MCF 10A (cell line): ENCODE measurements around the gene ARHGEF16. TPM values are rescaled to one million over a fixed set of nuclear protein-coding genes. Genes with fewer than 3 reads are reported as not detected.

ENCODE experiments used
- BruUV-seq: library from RNA; stranded (reverse); fragments of 400-500 nt; replicated peaks from 2 replicates; lab custom pipeline; 2021; lab: Mats Ljungman, UMichigan
- CTCF ChIA-PET: fragments of 300-600 bp; sonication (Branson Sonifier 250); formaldehyde crosslinking; extraction: SDS; loops from one replicate; lab custom pipeline; 2021; ENCODE audit warnings: antibody characterized with exemption, inconsistent platforms; lab: Yijun Ruan, JAX
- POLR2A ChIA-PET: fragments of 300-600, 350-650 bp; sonication (Branson Sonifier 250); formaldehyde crosslinking; extraction: SDS; loops from one replicate; lab custom pipeline; 2020; ENCODE audit warnings: antibody characterized with exemption, inconsistent platforms; lab: Yijun Ruan, JAX
- DNase-seq: peaks from one replicate; pipeline ENCODE4 v3.0.0-alpha.2; 2018; ENCODE audit not compliant: unreplicated experiment
- H3K27ac Mint-ChIP-seq: one replicate; pipeline ENCODE4 v1.8.0; 2022; ENCODE audit warnings: mild to moderate bottlenecking, low read depth, mixed read lengths; ENCODE audit not compliant: unreplicated experiment
- H3K27me3 Mint-ChIP-seq: one replicate; pipeline ENCODE4 v1.8.0; 2022; ENCODE audit warnings: mixed read lengths; ENCODE audit not compliant: insufficient read depth, unreplicated experiment
- H3K36me3 Mint-ChIP-seq: one replicate; pipeline ENCODE4 v1.8.0; 2022; ENCODE audit warnings: mild to moderate bottlenecking, moderate library complexity, mixed read lengths; ENCODE audit not compliant: insufficient read depth, unreplicated experiment
- H3K4me1 Mint-ChIP-seq: one replicate; pipeline ENCODE4 v1.8.0; 2022; ENCODE audit warnings: mixed read lengths; ENCODE audit not compliant: insufficient read depth, unreplicated experiment
- H3K4me3 Mint-ChIP-seq: one replicate; pipeline ENCODE4 v1.8.0; 2022; ENCODE audit warnings: mild to moderate bottlenecking, moderate library complexity, mixed read lengths; ENCODE audit not compliant: unreplicated experiment
- H3K9me3 Mint-ChIP-seq: one replicate; pipeline ENCODE4 v1.8.0; 2022; ENCODE audit warnings: mixed read lengths; ENCODE audit not compliant: unreplicated experiment
- intact Hi-C: fragments of 100-400 bp; cut with micrococcal nuclease; formaldehyde crosslinking; loops from 2 replicates; pipeline ENCODE4 v1.14.1; 2022
- total RNA-seq: library from RNA; stranded (reverse); gene quantifications from 2 replicates; pipeline ENCODE4 v1.2.3, GENCODE V29; 2022
- TF ChIP-seq, protein P1 (sequence below): fragments of 200-600 bp; IDR thresholded peaks from one replicate; pipeline ENCODE4 v1.8.0; 2022; ENCODE audit warnings: antibody characterized with exemption, mild to moderate bottlenecking; ENCODE audit not compliant: unreplicated experiment

Gene ARHGEF16
- total RNA-seq, 1 experiment from 2014 or later = 8.6 TPM

DNA sequence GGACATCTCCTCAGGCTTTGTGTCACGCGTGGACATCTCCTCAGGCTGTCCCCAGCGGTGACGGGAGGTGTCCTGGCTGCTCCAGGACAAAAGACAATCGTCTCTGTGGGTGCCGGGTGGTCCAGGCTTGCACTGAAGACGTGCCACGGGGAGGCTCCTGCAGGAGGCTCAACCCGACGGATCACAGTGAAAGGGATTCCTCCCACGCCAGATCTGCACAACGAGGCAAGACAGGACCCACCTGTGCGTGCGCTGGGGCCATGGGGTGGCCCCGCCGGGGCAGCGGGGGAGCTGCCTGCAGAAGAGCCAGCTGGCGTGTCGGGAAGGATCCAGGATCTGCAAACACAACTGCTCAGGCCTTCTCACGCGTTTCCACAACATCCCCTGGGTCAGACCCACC is 18.8 kb upstream of the ARHGEF16 start:
- no TSS peak for BruUV-seq
- Mint-ChIP-seq H3K4me3 (no peak overlapping the region), H3K27ac (no peak overlapping the region), H3K36me3 (no peaks in the 10 kb centered on the region), H3K27me3 (peaks cover 38% of the 10 kb centered on the region), H3K9me3 (no peaks in the 10 kb centered on the region), H3K4me1 (no peaks in the 10 kb centered on the region)
- intact Hi-C loops = no loop called here
- TF ChIP-seq, protein P1, sequence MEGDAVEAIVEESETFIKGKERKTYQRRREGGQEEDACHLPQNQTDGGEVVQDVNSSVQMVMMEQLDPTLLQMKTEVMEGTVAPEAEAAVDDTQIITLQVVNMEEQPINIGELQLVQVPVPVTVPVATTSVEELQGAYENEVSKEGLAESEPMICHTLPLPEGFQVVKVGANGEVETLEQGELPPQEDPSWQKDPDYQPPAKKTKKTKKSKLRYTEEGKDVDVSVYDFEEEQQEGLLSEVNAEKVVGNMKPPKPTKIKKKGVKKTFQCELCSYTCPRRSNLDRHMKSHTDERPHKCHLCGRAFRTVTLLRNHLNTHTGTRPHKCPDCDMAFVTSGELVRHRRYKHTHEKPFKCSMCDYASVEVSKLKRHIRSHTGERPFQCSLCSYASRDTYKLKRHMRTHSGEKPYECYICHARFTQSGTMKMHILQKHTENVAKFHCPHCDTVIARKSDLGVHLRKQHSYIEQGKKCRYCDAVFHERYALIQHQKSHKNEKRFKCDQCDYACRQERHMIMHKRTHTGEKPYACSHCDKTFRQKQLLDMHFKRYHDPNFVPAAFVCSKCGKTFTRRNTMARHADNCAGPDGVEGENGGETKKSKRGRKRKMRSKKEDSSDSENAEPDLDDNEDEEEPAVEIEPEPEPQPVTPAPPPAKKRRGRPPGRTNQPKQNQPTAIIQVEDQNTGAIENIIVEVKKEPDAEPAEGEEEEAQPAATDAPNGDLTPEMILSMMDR = no peak
- ChIA-PET POLR2A (no interaction called here), CTCF (no interaction called here)
- no peak for DNase-seq

- TF ChIP-seq, protein P1 = no peak
Measured at GRCh38 chr1:3436451-3436850, 18.0 kb upstream of the ARHGEF16 start.

GRCh38 chr1:3436901-3437300 is 17.6 kb upstream of the ARHGEF16 start:
- Mint-ChIP-seq H3K9me3 (no peaks in the 10 kb centered on the region), H3K4me1 (no peaks in the 10 kb centered on the region), H3K36me3 (no peaks in the 10 kb centered on the region), H3K4me3 (no peak overlapping the region), H3K27me3 (peaks cover 49% of the 10 kb centered on the region), H3K27ac (no peak overlapping the region)
- intact Hi-C loops = no loop called here
- DNase-seq = no peak
- ChIA-PET CTCF (interaction anchor here (1.1 kb wide), 1 partner anchor 16 kb away, joined by 10 read pairs; no protein-coding TSS in a partner anchor), POLR2A (no interaction called here)
- TF ChIP-seq, protein P1 = no peak
- BruUV-seq = no TSS peak

More at GRCh38 chr1:3436451-3436850, 18.0 kb upstream of the ARHGEF16 start:
- Mint-ChIP-seq H3K27ac (no peak overlapping the region), H3K4me1 (no peaks in the 10 kb centered on the region), H3K4me3 (no peak overlapping the region), H3K27me3 (peaks cover 46% of the 10 kb centered on the region), H3K9me3 (no peaks in the 10 kb centered on the region), H3K36me3 (no peaks in the 10 kb centered on the region)
- POLR2A ChIA-PET = no interaction called here
- intact Hi-C loops = no loop called here
- CTCF ChIA-PET = no interaction called here
- no peak for DNase-seq
- no TSS peak for BruUV-seq

DNA sequence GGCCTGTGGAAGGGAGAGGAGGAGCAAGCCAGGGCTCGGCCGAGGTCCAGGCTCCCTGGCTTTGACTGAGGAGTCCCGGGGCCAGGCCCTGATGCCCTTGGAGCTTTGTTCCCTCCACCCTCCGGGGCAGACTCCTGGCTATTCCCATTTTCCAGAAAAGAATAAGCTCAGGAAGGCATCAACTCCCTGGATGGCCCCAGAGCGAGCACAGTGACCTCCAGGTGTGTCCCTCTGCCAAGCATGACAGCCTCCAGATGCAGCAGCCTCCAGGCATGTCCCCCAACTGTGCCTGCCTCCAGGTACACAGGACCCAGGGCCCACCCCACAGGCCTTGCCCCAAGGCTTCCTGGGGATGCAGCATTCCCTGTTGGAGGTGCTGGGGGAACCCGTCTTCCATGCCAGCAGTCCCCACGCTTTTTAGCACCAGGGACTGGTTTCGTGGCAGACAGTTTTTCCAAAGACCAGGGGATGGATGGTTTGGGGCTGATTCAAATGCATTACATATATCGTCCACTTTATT is 15.7 kb upstream of the ARHGEF16 start:
- no peaks in the 10 kb centered on the region for H3K9me3 Mint-ChIP-seq

More for the DNA sequence above, 15.7 kb upstream of the ARHGEF16 start:
- intact Hi-C loops = no loop called here
- no peak overlapping the region for H3K4me3 Mint-ChIP-seq
- H3K27ac Mint-ChIP-seq = no peak overlapping the region
- BruUV-seq = no TSS peak
- peaks cover 49% of the 10 kb centered on the region for H3K27me3 Mint-ChIP-seq
- no peaks in the 10 kb centered on the region for H3K4me1 Mint-ChIP-seq
- ChIA-PET CTCF (no interaction called here), POLR2A (no interaction called here)
- no peak for DNase-seq
- H3K36me3 Mint-ChIP-seq = no peaks in the 10 kb centered on the region
- TF ChIP-seq, protein P1 = no peak
